ENCODE results near the gene CCT6B.

Gene CCT6B

GRCh38 chr17:35001549-35001948, 40.3 kb upstream of the CCT6B start:
- TF ChIP-seq, protein P1, sequence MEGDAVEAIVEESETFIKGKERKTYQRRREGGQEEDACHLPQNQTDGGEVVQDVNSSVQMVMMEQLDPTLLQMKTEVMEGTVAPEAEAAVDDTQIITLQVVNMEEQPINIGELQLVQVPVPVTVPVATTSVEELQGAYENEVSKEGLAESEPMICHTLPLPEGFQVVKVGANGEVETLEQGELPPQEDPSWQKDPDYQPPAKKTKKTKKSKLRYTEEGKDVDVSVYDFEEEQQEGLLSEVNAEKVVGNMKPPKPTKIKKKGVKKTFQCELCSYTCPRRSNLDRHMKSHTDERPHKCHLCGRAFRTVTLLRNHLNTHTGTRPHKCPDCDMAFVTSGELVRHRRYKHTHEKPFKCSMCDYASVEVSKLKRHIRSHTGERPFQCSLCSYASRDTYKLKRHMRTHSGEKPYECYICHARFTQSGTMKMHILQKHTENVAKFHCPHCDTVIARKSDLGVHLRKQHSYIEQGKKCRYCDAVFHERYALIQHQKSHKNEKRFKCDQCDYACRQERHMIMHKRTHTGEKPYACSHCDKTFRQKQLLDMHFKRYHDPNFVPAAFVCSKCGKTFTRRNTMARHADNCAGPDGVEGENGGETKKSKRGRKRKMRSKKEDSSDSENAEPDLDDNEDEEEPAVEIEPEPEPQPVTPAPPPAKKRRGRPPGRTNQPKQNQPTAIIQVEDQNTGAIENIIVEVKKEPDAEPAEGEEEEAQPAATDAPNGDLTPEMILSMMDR (conservative IDR thresholded peaks at IDR 0.05), result no peak
- peak overlapping the region; percentile 41 for H3K27ac ChIP-seq

- H3K27ac ChIP-seq, result peak overlapping the region; percentile 41; the same call in 1 of the 2 replicates
Measured at GRCh38 chr17:35000965-35001364, 39.7 kb upstream of the CCT6B start.

GRCh38 chr17:34999456-34999855, 38.2 kb upstream of the CCT6B start:
- TF ChIP-seq, protein P1 (conservative IDR thresholded peaks at IDR 0.05), result no peak
- peak overlapping the region; percentile 99; the same call in 1 of the 2 replicates for H3K27ac ChIP-seq

DNA sequence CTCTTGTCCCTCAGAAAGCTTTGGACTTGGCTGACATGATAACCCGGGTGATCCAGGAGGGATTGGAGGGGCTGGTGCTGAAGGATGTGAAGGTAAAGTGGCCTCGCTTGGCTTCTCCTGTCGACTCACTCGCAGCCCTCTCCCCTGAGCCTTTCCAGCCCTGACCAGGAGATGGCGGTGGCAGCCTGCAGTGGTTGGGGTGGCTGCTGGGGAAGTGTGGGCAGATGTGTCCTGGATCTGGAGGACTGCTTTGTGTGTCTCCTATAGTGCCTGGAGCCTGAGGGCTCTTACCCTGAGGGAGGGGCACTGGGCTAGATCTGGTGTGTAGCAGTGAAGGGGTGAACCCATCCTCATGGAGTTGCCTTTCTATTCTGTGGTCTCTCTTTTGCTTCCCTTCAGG, 36.9 kb upstream of the CCT6B start:
- peak overlapping the region; percentile 99 for H3K27ac ChIP-seq
- TF ChIP-seq, protein P1 (conservative IDR thresholded peaks at IDR 0.05), result peak; percentile 86

DNA sequence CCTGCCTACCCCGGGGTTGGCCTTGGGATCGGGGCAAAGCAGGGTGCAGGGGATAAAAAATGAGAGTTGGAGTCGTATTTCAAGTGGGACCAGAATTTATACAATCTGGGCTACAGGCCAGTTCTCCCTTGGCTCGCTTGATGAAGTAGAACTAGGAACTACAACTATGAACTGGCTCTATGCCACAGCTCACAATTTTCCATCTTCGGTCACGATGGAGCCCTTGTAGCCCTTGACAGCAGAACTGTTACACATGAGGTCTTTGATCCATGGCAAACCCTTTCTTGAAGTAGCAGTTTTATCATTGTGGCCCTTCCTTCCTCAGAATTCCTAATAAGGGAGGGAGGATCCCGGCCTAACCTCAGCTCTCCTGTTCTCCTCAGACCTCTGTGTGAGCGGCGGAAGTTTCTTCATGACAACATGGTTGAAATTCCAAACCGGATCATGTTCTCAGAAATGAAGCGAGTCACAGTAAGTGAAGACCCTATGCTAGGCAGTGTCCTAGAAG, 36.1 kb upstream of the CCT6B start:
- H3K27ac ChIP-seq, result peak overlapping the region; percentile 99

GRCh38 chr17:34996422-34997285, 35.4 kb upstream of the CCT6B start:
- peak overlapping the region; percentile 99 for H3K27ac ChIP-seq
- TF ChIP-seq, protein P1 (conservative IDR thresholded peaks at IDR 0.05), result no peak

More for the DNA sequence above, 36.1 kb upstream of the CCT6B start:
- TF ChIP-seq, protein P1 (conservative IDR thresholded peaks at IDR 0.05), result no peak

- peak overlapping the region; percentile 99; the same call in 1 of the 2 replicates for H3K27ac ChIP-seq
- TF ChIP-seq, protein P1 (conservative IDR thresholded peaks at IDR 0.05), result no peak
Measured at GRCh38 chr17:34993031-34993430, 31.8 kb upstream of the CCT6B start.

GRCh38 chr17:34991606-34992005, 30.3 kb upstream of the CCT6B start:
- peak overlapping the region; percentile 99 for H3K27ac ChIP-seq
- TF ChIP-seq, protein P1 (conservative IDR thresholded peaks at IDR 0.05), result no peak
